ENCODE measurements around the gene ZNF594.

GRCh38 chr17:5201011-5201410 is 9.3 kb upstream of the ZNF594 start:
- TF ChIP-seq CTCF (IDR thresholded peaks at IDR 0.05) (no peak), POLR2A (IDR thresholded peaks at IDR 0.05) (no peak)
